H4 (cell line): ENCODE results near the gene PLK5. TPM values are rescaled to one million over a fixed set of nuclear protein-coding genes. Genes with fewer than 3 reads are reported as not detected.
A peak's percentile ranks its signal among the peaks of the same experiment; 100 is the strongest.

ENCODE experiments used
- DNase-seq: peaks from one replicate; pipeline ENCODE4 v3.0.0-alpha.2; 2015; ENCODE audit warnings: low spot score
- total RNA-seq: library from RNA; depleted of rRNA; stranded (reverse); fragments of >200 nt; shearing (Covaris generic); gene quantifications from 2 replicates; pipeline ENCODE4 v1.2.3, GENCODE V29; 2014

Gene PLK5
- total RNA-seq, 1 experiment from 2014 or later: not detected

DNA sequence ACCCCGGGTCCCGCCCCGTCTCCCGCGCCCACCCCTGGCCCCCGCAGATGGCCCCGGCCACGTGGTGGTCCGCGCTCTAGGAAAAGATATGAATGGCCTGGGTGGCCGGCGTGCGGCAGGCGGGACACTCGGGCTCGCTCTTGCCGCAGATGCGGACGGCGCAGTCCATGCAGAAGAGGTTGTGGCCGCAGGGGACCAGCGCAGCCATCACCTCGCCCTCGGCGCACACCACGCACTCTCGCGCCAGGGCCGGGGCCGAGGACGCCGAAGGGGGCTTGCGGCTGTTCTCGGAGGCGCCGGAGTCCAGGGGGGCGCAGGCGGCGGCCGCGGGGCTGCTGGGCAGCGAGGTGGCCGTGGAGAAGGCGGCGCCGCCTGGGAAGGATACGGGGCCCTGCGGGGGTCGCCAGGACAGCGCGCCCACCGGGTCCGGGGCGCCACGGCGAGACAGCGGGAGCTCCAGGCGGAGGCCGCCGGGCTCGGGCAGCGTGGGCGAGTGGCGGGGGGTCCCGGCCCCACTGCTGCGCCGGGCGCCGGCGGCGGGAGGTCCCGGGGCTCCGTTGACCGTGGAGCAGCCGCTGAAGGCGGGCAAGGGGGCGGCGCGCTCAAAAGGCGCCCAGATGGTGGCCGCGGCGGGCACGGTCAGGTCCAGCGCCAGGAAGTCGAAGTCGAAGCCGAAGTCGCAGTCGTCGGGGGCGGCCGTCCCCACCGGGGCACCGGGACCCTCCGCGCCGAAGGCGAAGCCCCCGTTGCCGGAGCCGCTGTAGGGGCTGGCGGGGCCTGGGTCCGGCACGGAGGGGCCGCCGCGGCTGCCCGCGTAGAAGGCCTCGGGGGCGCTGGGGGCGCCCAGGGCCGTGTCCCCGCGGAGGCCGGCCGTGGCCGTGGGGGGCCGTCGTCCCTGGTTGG is 31.9 kb downstream of the PLK5 start:
- no peak for DNase-seq

GRCh38 chr19:1556390-1557070 is 32.7 kb downstream of the PLK5 start:
- DNase-seq: no peak

GRCh38 chr19:1558552-1558951 is 34.7 kb downstream of the PLK5 start:
- no peak for DNase-seq

- no peak for DNase-seq
These were observed 36.5 kb downstream of the PLK5 start for GRCh38 chr19:1560286-1560882.

GRCh38 chr19:1561236-1561842 is 37.5 kb downstream of the PLK5 start:
- no peak for DNase-seq

GRCh38 chr19:1563251-1563650 is 39.4 kb downstream of the PLK5 start:
- DNase-seq: no peak

DNA sequence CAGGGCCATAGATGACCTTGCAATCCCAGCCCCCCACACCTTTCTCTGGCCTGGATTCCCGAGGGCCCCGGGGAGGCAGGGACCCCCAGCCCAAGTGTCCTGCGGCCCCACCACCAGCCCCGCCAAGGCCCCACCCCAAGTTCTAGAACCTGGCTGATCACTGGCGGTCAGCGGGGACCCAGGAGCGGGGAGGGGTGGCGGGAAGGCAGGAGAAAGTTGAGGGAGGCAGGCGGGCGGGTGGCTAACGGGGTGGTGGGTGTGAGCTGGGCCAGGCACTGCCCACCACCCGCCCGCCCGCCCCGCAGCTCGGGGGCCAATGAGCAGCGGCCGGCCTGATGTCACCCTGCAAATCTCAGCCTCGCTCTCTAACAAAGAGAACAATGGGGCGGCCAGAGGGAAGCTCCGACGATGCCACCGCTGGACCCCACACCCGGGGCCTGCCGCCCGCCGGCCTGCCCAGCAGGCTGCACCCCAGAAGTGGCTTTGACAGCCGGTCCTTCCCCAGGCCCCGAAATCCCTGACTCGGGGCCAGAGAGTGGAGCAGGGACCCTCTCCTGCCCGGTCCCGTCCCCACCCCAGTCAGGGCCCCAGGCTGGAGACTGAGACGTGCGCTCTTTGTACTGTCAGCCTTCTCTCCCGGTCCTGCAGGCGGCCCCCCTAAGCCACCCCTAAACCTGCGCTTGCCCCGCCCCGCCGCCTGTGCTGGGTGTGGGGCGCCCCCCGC is 42.7 kb downstream of the PLK5 start:
- peak; percentile 57 for DNase-seq

- no peak for DNase-seq
These were observed 43.4 kb downstream of the PLK5 start for GRCh38 chr19:1567116-1567847.

DNA sequence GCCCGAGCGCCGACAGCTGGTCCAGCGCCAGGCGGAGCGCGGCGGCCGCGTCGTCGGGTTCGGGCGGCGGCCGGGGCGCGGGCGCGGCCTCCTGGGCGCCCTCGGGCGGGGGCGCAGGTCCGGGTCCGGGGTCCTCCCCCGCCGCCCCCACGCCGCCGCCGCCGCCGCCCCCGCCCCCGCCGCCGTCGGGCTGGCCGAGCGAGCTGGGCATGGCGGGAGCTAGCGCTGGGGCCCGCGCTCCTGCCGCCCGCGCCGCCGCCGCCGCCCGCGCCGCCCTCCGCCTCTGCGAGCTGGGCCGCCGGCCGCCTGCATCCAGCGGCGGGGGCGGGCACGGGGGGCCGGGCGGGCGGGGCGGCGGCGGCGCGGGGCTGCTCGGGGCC is 44.0 kb downstream of the PLK5 start:
- DNase-seq: no peak

DNA sequence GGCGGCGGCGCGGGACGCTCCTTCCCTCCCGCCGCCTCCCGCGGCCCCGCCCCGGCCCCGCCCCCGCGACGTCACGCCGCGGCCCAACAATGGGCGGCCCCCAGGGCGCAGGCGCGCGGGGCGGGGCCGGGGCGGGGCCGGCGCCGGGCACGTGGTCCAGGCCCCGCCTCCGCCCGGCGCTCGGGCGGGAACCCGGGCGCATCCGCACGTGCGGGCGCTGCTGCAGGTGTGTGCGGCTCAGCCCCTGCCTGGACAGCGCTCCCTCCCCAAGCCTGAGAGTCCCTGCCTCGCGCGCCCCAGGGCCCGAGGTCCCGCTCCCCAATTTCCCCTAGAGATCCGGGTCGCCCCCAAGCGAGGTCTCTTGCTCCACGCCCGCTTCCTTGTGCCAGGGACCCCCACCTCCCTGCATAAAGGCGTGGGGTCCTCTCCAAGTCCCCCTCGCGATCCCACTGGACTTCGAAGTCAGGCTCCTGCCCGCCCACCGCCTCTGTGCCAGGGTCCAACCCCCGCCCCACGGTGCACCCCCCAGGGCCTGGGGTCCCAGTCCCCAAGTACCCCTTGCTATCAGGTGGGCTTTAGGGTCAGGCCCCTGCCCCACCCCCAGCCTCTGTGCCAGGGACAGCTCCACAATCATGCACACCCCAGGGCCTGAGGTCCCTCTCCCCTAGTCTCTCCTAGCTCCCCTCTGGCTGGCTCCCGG is 44.6 kb downstream of the PLK5 start, which contains the start of gene MEX3D:
Gene MEX3D (minus strand): TSS at position 6 of the 700 bp plus-strand sequence. CDS start 267 bp downstream, outside the sequence.
- DNase-seq: no peak

DNA sequence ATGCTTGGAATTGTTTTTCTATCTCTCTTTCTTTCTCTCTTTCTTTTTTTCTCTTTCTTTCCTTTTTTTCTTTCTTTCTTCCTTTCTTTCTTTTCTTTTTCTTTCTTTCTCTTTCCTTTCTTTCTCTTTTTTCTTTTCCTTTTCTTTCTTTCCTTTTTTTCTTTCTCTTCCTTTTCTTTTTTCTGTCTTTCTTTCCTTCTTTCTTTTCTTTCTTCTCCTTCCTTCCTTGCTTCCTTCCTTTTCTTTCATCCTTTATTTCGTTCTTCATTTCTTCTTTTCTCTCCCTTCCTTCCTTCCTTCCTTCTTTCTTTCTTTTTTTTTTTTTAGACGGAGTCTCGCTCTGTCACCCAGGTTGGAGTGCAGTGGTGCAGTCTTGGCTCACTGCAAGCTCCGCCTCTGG is 46.1 kb downstream of the PLK5 start:
- DNase-seq: no peak

DNA sequence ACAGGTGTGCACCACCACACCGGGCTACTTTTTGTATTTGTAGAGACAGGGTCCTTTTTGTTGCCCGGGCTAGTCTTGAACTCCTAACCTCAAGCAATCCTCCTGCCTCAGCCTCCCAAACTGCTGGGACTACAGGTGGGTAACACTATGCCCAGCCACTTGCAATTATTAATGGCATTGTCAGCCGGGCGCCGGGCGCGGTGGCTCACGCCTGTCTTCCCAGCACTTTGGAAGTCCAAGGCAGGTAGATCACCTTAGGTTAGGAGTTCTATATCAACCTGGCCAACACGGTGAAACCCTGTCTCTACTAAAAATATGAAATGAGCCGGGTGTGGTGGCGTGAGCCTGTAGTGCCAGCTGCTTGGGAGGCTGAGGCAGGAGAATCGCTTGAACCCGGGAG is 47.0 kb downstream of the PLK5 start:
- no peak for DNase-seq

DNA sequence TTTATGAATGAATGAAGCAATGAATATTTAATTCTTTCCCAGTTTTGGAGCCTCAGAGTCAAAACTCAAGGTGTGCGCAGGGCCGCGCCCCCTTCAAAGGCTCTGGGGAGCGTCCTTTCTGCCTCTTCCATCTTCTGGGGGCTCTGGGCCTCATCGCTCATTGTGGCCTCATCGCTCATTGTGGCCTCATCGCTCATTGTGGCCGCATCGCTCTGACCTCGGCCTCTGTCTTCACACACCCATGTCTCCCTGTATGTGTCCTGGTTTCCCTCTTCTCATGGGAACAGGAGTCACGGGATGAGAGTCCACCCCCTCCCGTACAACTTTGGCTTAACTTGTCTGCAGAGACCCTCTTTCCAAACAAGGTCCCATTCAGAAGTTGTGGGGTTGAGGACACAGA is 47.5 kb downstream of the PLK5 start:
- DNase-seq: no peak

DNA sequence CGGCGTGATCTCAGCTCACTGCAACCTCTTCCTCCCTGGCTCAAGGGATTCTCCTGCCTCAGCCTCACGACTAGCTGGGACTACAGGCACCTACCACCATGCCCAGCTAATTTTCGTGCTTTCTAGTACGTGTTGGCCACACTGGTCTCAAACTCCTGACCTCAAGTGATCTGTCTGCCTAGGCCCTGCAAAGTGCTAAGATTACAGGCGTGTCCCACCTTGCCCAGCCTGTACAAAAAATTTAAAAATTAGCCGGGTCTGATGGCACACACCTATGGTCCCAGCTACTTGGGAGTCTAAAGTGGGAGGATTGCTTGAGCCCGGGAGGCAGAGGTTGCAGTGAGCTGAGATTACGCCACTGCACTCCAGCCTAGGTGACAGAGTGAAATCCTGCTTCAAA is 48.9 kb downstream of the PLK5 start:
- DNase-seq: no peak

GRCh38 chr19:1574354-1575136 is 50.7 kb downstream of the PLK5 start:
- no peak for DNase-seq

DNA sequence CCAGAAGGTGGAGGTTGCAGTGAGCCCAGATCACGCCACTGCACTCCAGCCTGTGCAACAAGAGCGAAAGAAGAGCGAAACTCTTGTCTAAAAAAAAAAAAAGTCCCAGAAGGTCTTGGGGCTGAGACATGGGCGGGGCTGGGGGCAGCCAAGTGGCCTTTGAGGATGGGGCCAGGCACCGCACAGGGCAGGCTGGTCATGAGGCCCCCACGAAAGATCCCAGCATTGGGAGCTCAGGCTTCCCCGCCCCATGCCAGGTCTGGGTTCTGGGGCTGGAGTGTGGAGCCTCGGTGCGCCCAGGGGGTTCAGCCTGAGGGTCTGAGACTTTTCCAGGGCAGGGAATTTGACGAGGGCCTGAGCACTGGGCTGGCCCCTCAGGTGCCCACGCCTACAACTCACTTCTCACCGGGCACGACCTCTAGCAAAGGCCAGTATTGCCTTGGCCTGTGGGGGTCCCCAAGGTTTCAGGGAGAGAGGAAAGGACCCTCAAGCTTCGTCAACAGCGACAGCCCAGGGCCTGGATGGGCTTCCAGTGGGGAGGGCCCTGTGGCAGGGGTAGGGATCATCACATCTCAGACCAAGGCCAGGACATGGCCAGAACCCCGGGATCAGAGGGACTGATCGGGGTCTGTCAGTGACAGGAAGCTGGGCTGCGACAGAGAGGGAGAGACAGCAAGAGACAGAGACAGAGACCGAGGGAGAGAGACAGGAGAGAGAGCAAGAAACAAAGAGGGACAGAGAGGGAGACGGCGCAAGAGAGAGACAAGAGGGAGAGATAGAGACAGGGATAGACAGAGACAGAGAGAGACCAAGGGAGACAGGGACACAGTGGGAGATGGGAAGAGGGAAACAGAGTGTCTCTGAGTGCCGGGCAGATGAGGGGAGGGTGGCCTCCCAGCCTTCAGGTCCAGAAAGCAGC is 51.7 kb downstream of the PLK5 start:
- no peak for DNase-seq

DNA sequence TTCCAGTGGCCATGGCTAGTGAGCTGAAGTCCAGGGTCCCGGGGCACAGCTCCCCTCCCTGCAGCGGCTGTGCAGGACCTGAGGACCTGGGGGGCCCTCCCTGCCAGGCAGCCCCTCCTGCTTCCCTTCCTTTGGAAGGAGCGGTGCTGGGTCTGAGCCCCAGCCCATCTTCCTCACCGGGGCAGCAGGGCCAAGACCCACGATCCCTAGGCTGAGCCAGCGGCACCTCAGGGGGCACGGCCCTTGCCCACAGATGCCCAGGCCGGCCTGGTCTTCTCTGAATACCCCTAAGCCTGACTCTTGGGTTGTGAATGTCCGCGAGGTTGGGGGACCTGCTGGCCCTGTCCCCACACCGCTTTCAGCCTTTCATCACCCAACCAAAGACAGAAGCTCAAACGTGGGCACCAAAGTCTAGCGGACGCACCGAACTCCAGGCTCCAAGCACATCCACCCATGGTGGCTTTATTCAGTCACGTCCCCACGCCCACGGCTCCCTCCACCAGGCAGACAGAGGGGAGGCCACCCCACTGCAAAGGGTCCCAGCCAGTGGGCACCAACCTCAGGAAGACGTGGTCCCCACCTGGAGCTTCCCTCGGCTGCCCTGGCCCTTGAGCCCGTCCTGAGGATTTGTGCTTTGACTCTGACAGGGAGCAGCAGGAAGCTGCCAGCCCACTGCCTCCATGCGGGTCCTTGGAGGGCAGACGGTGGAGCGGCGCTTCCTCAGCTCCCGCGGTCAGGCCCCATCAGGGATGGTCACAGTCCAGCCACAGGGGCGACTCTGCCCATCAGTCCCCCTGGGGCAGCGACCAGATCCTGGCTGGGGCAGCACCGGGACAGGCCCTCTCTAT is 52.6 kb downstream of the PLK5 start:
- no peak for DNase-seq
